Endothelial cell of umbilical vein (primary cell): ENCODE measurements around the gene COL23A1. TPM values are rescaled to one million over a fixed set of nuclear protein-coding genes. Genes with fewer than 3 reads are reported as not detected.

ENCODE experiments used
- BruUV-seq: library from RNA; stranded (reverse); fragments of 400-500 nt; replicated peaks from 2 replicates; lab custom pipeline; 2021; lab: Mats Ljungman, UMichigan
- CTCF ChIA-PET: fragments of 300-600, 350-600 bp; sonication (Branson Sonifier 250); formaldehyde crosslinking; loops from one replicate; lab custom pipeline; 2021; ENCODE audit warnings: antibody characterized with exemption, inconsistent platforms; lab: Charles Lee
- POLR2A ChIA-PET: fragments of 300-600, 350-600 bp; sonication (Branson Sonifier 250); formaldehyde crosslinking; loops from one replicate; lab custom pipeline; 2021; ENCODE audit warnings: antibody characterized with exemption, inconsistent platforms; lab: Charles Lee
- DNase-seq: peaks from one replicate; pipeline ENCODE4 v3.0.0-alpha.2; 2011; ENCODE audit warnings: low read depth, low spot score
- FAIRE-seq: peaks from 2 replicates; lab custom pipeline; 2011; peaks lifted over from hg19 to GRCh38; lab: Jason Lieb, UNC
- H2AFZ ChIP-seq: 2 replicates; pipeline ENCODE4 v1.6.0; 2012; ENCODE audit warnings: low read depth, low read length, control low read depth, inconsistent platforms
- H3K27ac ChIP-seq: 2 replicates; pipeline ENCODE4 v1.5.1; 2011; ENCODE audit warnings: low read depth, mild to moderate bottlenecking, control low read depth, low read length, moderate library complexity; ENCODE audit not compliant: insufficient read depth
- H3K27me3 ChIP-seq, 2 experiments: 2 replicates each; pipeline versions ENCODE4 v1.6.0 to v1.6.1; 2011; ENCODE audit warnings: low read length in 2 of 2, mixed read lengths in 1 of 2; ENCODE audit not compliant: control insufficient read depth in 2 of 2, insufficient read depth in 2 of 2
- H3K36me3 ChIP-seq, 2 experiments: 2 replicates in 1 of 2; 3 replicates in 1 of 2; pipeline ENCODE4 v1.5.1; 2011; ENCODE audit warnings: low read length in 2 of 2, mild to moderate bottlenecking in 1 of 2, moderate library complexity in 1 of 2; ENCODE audit not compliant: control insufficient read depth in 2 of 2, insufficient read depth in 2 of 2; ENCODE audit errors: extremely low read depth in 1 of 2
- H3K4me1 ChIP-seq: 3 replicates; pipeline ENCODE4 v1.5.1; 2011; ENCODE audit warnings: mild to moderate bottlenecking, low read length; ENCODE audit not compliant: control insufficient read depth, insufficient read depth; ENCODE audit errors: extremely low read depth
- H3K4me2 ChIP-seq: 2 replicates; pipeline ENCODE4 v1.6.1; 2011; ENCODE audit warnings: low read length, control low read depth, mixed read lengths; ENCODE audit not compliant: insufficient read depth
- H3K4me3 ChIP-seq, 3 experiments: fragments of 200-600 bp in 1 of 3; sonication (generic), shearing (Covaris generic) in 1 of 3; replicated peaks in 1 of 3; 2 replicates each; pipeline ENCODE4 v1.5.1; 2011 to 2016; ENCODE audit warnings: control low read depth in 3 of 3, low read length in 3 of 3, mild to moderate bottlenecking in 2 of 3, inconsistent platforms in 1 of 3, low read depth in 1 of 3, moderate library complexity in 1 of 3; ENCODE audit not compliant: insufficient read depth in 1 of 3
- H3K79me2 ChIP-seq: 2 replicates; pipeline ENCODE4 v1.6.0; 2012; ENCODE audit warnings: low read length, inconsistent platforms; ENCODE audit not compliant: control insufficient read depth, insufficient read depth
- H3K9ac ChIP-seq: replicated peaks from 2 replicates; pipeline ENCODE3; 2011; ENCODE audit warnings: low read length, control low read depth; ENCODE audit not compliant: insufficient read depth; ENCODE audit errors: extremely low read depth
- H3K9me1 ChIP-seq: replicated peaks from 3 replicates; pipeline ENCODE4 v1.6.0; 2011; ENCODE audit warnings: mild to moderate bottlenecking, low read length; ENCODE audit not compliant: control insufficient read depth, insufficient read depth; ENCODE audit errors: extremely low read depth
- H3K9me3 ChIP-seq: replicated peaks from 2 replicates; pipeline ENCODE4 v1.5.1; 2012; ENCODE audit warnings: low read length, inconsistent platforms; ENCODE audit not compliant: control insufficient read depth, insufficient read depth
- H4K20me1 ChIP-seq: replicated peaks from 2 replicates; pipeline ENCODE3; 2011; ENCODE audit warnings: mild to moderate bottlenecking, low read length; ENCODE audit not compliant: control insufficient read depth, insufficient read depth; ENCODE audit errors: extremely low read depth
- CTCF ChIP-seq, 2 donors: IDR thresholded peaks; 1 replicate in 1 of 2; 2 replicates in 1 of 2; pipeline ENCODE4 v1.5.1; 2011; ENCODE audit warnings: low read length in 2 of 2, mild to moderate bottlenecking in 2 of 2, moderate library complexity in 2 of 2, control low read depth in 1 of 2, inconsistent platforms in 1 of 2, low read depth in 1 of 2; ENCODE audit not compliant: insufficient read depth in 1 of 2; ENCODE audit errors: extremely low read depth in 1 of 2
- EZH2 ChIP-seq: IDR thresholded peaks from 2 replicates; pipeline ENCODE4 v1.6.1; 2012; ENCODE audit warnings: borderline replicate concordance, low read depth, mild to moderate bottlenecking, moderate library complexity, low read length, inconsistent platforms; ENCODE audit not compliant: severe bottlenecking
- FOS ChIP-seq: IDR thresholded peaks from 2 replicates; pipeline ENCODE4 v1.6.1; 2011; ENCODE audit warnings: mild to moderate bottlenecking, low read length, moderate library complexity, borderline replicate concordance; ENCODE audit not compliant: insufficient read depth
- GATA2 ChIP-seq: IDR thresholded peaks from 2 replicates; pipeline ENCODE4 v1.7.0; 2011; ENCODE audit warnings: low read depth, mild to moderate bottlenecking, moderate library complexity, mixed read lengths, low read length; ENCODE audit not compliant: insufficient read length, insufficient read depth
- JUN ChIP-seq: IDR thresholded peaks from 2 replicates; pipeline ENCODE4 v1.6.1; 2011; ENCODE audit warnings: borderline replicate concordance, low read depth; ENCODE audit not compliant: insufficient read length, insufficient read depth
- MAX ChIP-seq: IDR thresholded peaks from 2 replicates; pipeline ENCODE4 v1.6.1; 2011; ENCODE audit not compliant: insufficient read depth, insufficient read length
- MYC ChIP-seq: IDR thresholded peaks from one replicate; pipeline ENCODE4 v1.6.1; 2011; ENCODE audit warnings: mild to moderate bottlenecking, low read depth, low read length
- POLR2A ChIP-seq: IDR thresholded peaks from 2 replicates; pipeline ENCODE4 v1.6.1; 2012; ENCODE audit warnings: low read depth, mild to moderate bottlenecking, control low read depth, low read length
- POLR2AphosphoS5 ChIP-seq: IDR thresholded peaks from 2 replicates; pipeline ENCODE4 v1.6.1; 2012; ENCODE audit warnings: low read depth, mild to moderate bottlenecking, control low read depth, low read length, moderate library complexity; ENCODE audit not compliant: insufficient read depth
- dilution Hi-C: fragments of 300-500 bp; cut with MboI; formaldehyde crosslinking; loops from one replicate; pipeline ENCODE4 v1.15.0; 2019; ENCODE audit warnings: low sequenced_read_pairs; ENCODE audit not compliant: extremely low pct_ligation_motif_present
- intact Hi-C: fragments of 100-400 bp; cut with micrococcal nuclease; formaldehyde crosslinking; loops from one replicate; pipeline ENCODE4 v1.10.0; 2022
- polyA plus RNA-seq, 4 experiments: library from polyadenylated mRNA; depleted of rRNA in 3 of 4; stranded (reverse) in 3 of 4; unstranded in 1 of 4; fragments of >200 nt; gene quantifications; 2 replicates each; pipeline versions ENCODE4 v1.2.1 to v1.2.3, GENCODE V29; 2011 to 2012; ENCODE audit warnings: missing spikeins in 1 of 4
- total RNA-seq: library from RNA; stranded (reverse); gene quantifications from 2 replicates; pipeline ENCODE4 v1.2.3, GENCODE V29; 2021

COL23A1 gene
- total and polyA plus RNA-seq, 2 donors (not counting 3 experiments of a cell fraction or from before 2014, with no cell fraction given), result not detected

GRCh38 chr5:178421128-178421527 lies 169.1 kb downstream of the COL23A1 start:
- H3K27me3 ChIP-seq, result no peaks in the 10 kb centered on the region
- H3K79me2 ChIP-seq, result no peaks in the 10 kb centered on the region
- dilution Hi-C loops (no loop called here), intact Hi-C loops (no loop called here)
- H3K9me3 ChIP-seq, result no peaks in the 10 kb centered on the region
- POLR2A ChIA-PET, result no interaction called here
- CTCF ChIA-PET, result no interaction called here
- H3K36me3 ChIP-seq, result no peaks in the 10 kb centered on the region
- BruUV-seq, result no TSS peak
- H2AFZ ChIP-seq, result no peak overlapping the region
- H4K20me1 ChIP-seq, result no peaks in the 10 kb centered on the region
- no peak for TF ChIP-seq CTCF (IDR thresholded peaks at IDR 0.05; ENCODE audit: extremely low read depth in 1 of 2, insufficient read depth in 1 of 2, low read depth in 1 of 2, low read length in 2 of 2)
- TF ChIP-seq EZH2, result no peak
- TF ChIP-seq POLR2A, result no peak
- no peak for TF ChIP-seq MYC
- TF ChIP-seq JUN, result no peak
- TF ChIP-seq MAX, result no peak
- no peak for TF ChIP-seq POLR2AphosphoS5
- TF ChIP-seq FOS, result no peak
- no peak for TF ChIP-seq GATA2
- H3K4me2 ChIP-seq, result no peak overlapping the region
- no peak overlapping the region for H3K9ac ChIP-seq
- no peak overlapping the region for H3K27ac ChIP-seq
- DNase-seq (no peak), FAIRE-seq (no peak)
- no peak overlapping the region for H3K4me3 ChIP-seq
- no peaks in the 10 kb centered on the region for H3K4me1 ChIP-seq
- no peaks in the 10 kb centered on the region for H3K9me1 ChIP-seq
